SK-N-SH (cell line): ENCODE results near the gene CSF3.

ENCODE experiments used
- CHD2 ChIP-seq: fragments of 150-350 bp; IDR thresholded peaks from 2 replicates; pipeline ENCODE4 v1.6.1; 2018; ENCODE audit warnings: low read length; ENCODE audit not compliant: partially characterized antibody
- CTCF ChIP-seq: fragments of 200-600 bp; sonication (generic); IDR thresholded peaks from 2 replicates; pipeline ENCODE4 v1.6.1; 2017; ENCODE audit warnings: antibody characterized with exemption, mild to moderate bottlenecking, moderate library complexity
- EZH2phosphoT487 ChIP-seq: fragments of 200-600 bp; sonication (generic); IDR thresholded peaks from 2 replicates; pipeline ENCODE4 v1.6.1; 2017; ENCODE audit warnings: low read depth, mixed run types, mild to moderate bottlenecking, antibody characterized with exemption, moderate library complexity, borderline replicate concordance
- GABPA ChIP-seq: IDR thresholded peaks from 2 replicates; pipeline ENCODE4 v1.4.0; 2012; ENCODE audit warnings: low read depth, mild to moderate bottlenecking
- NFIC ChIP-seq: IDR thresholded peaks from 2 replicates; pipeline ENCODE4 v1.4.0; 2012; ENCODE audit warnings: borderline replicate concordance
- RAD21 ChIP-seq: IDR thresholded peaks from 2 replicates; pipeline ENCODE4 v1.6.1; 2012; ENCODE audit warnings: mild to moderate bottlenecking, low read length
- REST ChIP-seq: IDR thresholded peaks from 2 replicates; pipeline ENCODE4 v1.6.1; 2012; ENCODE audit warnings: mild to moderate bottlenecking, low read depth, low read length, moderate library complexity
- RFX5 ChIP-seq: IDR thresholded peaks from 2 replicates; pipeline ENCODE4 v1.6.1; 2012; ENCODE audit warnings: mild to moderate bottlenecking, improper control_type of control experiment, low read length

GRCh38 chr17:40031706-40032105, 16.5 kb downstream of the CSF3 start:
- TF ChIP-seq CTCF = no peak
- no peak for TF ChIP-seq RAD21
- no peak for TF ChIP-seq CHD2
- TF ChIP-seq REST = no peak
- no peak for TF ChIP-seq NFIC
- TF ChIP-seq RFX5 = no peak
- TF ChIP-seq GABPA = no peak
- no peak for TF ChIP-seq EZH2phosphoT487
